Testis (tissue), 2 donors: ENCODE results near the gene FALEC.

ENCODE experiments used
- POLR2A ChIP-seq: fragments of 450-650 bp; IDR thresholded peaks from one replicate; pipeline ENCODE4 v1.6.1; 2017; ENCODE audit warnings: antibody characterized with exemption, mild to moderate bottlenecking, moderate library complexity
- TF ChIP-seq, protein P1 (sequence below), 3 experiments: fragments of 450-650 bp in 2 of 3; fragments of 200-600 bp in 1 of 3; sonication (generic) in 1 of 3; IDR thresholded peaks; one replicate each; pipeline ENCODE4 v1.5.1; 2016 to 2019; ENCODE audit warnings: antibody characterized with exemption in 3 of 3, mild to moderate bottlenecking in 2 of 3, moderate library complexity in 1 of 3

DNA sequence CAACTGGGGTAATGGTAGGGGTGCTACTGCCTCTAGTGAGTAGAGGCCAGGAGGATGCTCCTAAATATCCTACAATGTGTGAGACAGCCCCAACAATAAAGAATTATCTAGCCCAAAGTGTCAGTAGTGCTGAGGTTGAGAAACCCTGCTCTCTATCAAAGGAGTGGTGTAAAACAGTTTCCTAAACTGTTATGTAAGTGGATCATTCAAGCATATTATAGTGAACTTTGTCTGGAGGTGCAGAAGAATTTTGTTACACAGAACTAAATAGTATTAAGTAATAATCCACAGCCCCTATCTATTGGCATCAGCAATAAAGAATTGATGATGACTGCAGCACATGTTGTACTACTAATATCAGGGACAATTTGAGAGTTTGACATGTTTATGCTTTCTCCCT, 48.6 kb upstream of the FALEC start:
- TF ChIP-seq, protein P1, sequence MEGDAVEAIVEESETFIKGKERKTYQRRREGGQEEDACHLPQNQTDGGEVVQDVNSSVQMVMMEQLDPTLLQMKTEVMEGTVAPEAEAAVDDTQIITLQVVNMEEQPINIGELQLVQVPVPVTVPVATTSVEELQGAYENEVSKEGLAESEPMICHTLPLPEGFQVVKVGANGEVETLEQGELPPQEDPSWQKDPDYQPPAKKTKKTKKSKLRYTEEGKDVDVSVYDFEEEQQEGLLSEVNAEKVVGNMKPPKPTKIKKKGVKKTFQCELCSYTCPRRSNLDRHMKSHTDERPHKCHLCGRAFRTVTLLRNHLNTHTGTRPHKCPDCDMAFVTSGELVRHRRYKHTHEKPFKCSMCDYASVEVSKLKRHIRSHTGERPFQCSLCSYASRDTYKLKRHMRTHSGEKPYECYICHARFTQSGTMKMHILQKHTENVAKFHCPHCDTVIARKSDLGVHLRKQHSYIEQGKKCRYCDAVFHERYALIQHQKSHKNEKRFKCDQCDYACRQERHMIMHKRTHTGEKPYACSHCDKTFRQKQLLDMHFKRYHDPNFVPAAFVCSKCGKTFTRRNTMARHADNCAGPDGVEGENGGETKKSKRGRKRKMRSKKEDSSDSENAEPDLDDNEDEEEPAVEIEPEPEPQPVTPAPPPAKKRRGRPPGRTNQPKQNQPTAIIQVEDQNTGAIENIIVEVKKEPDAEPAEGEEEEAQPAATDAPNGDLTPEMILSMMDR (IDR thresholded peaks at IDR 0.05), result no peak
- TF ChIP-seq POLR2A, result no peak
